ENCODE data around the gene SSTR3.

The SSTR3 gene

DNA sequence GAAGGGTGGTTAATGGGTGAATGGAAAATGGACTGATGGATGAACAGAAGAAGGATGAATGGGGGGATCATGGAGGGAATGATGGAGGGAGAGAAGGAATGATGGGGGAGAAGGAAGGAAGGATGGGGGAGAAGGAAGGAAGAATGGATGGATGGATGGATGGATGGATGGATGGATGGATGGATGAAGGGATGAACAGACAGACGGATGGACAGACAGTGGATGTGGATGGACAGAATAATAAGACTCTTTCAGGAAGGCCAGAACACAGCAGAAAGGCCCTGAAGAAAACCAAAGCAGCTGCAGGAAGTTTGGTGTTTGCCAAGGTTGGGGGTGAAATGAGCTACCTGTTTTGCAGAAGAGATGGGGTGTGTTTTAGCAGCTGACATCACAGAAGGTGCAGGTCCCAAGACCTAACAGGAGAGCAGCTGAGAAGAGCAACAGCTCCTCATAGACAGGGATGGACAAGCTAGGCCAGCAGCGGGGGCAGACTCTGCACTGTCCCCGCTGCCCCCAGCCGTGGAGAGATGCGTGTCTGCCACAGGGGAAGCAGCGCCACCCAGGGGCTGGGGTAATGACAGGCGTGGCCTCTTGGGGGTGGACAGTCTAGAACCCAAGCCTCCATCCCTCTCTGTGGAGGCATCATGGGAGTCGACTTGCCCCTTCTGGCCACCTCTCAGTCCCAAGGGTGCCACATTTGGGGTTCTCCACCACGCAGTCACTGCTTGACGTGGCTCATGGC, 42.2 kb downstream of the SSTR3 start:
- Histone ChIP-seq H3K4me1 (ENCODE audit: control insufficient read depth, insufficient read depth, low read length) (no peaks in the 10 kb centered on the region), H3K9ac (ENCODE audit: low read depth, low read length) (no peak overlapping the region), H3K36me3 (ENCODE audit: insufficient read depth, low read length) (no peaks in the 10 kb centered on the region), H3K27me3 (ENCODE audit: control insufficient read depth, insufficient read depth, low read length) (peaks cover 68% of the 10 kb centered on the region), H3K9me3 (replicated peaks; ENCODE audit: low read length) (no peaks in the 10 kb centered on the region), H3K4me3 (ENCODE audit: low read length) (no peak overlapping the region), H3K4me2 (ENCODE audit: low read length) (no peak overlapping the region)

- Histone ChIP-seq H3K36me3 (ENCODE audit: insufficient read depth, low read length) (no peaks in the 10 kb centered on the region), H3K4me1 (ENCODE audit: control insufficient read depth, insufficient read depth, low read length) (no peaks in the 10 kb centered on the region), H3K4me2 (ENCODE audit: low read length) (no peak overlapping the region), H3K9me3 (replicated peaks; ENCODE audit: low read length) (no peaks in the 10 kb centered on the region), H3K9ac (ENCODE audit: low read depth, low read length) (no peak overlapping the region), H3K4me3 (ENCODE audit: low read length) (no peak overlapping the region), H3K27me3 (ENCODE audit: control insufficient read depth, insufficient read depth, low read length) (peaks cover 60% of the 10 kb centered on the region)
These were observed 42.9 kb downstream of the SSTR3 start for GRCh38 chr22:37169406-37169805.

DNA sequence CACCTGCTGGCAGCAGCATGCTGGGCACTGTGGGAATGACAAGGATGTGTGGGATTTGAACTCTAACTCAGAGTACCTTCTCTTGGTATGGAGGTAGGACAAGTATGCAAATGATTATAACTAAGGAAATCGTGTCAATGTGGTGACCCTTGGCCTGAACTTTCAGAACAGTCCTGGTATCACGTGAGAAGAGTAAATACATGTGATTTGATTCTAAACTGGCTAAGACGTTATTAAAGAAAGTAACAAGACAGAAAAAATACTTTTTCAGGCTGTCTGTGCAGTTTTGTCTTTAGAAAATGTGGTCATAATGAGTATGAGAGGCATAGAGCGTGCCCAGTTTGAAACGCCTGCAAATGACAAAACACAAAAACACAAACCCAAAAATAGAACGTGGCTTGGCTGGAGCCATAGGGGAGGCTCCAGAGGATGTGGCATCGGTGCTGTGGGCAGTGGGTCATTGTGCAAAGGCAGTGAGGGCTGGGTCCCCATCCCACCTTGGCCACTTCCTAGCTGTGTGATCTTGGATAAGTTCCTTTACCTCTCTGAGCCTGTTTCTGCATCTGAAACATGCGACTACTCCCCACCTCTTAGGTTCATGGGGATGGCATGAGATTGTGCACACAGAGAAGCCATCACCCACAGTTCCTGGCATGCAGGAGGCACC, 44.2 kb downstream of the SSTR3 start:
- Histone ChIP-seq H3K4me2 (ENCODE audit: low read length) (no peak overlapping the region), H3K27me3 (ENCODE audit: control insufficient read depth, insufficient read depth, low read length) (peaks cover 58% of the 10 kb centered on the region), H3K36me3 (ENCODE audit: insufficient read depth, low read length) (no peaks in the 10 kb centered on the region), H3K9me3 (replicated peaks; ENCODE audit: low read length) (no peaks in the 10 kb centered on the region), H3K4me3 (ENCODE audit: low read length) (no peak overlapping the region), H3K4me1 (ENCODE audit: control insufficient read depth, insufficient read depth, low read length) (no peaks in the 10 kb centered on the region), H3K9ac (ENCODE audit: low read depth, low read length) (no peak overlapping the region)

- no peaks in the 10 kb centered on the region for H3K36me3 ChIP-seq (ENCODE audit: insufficient read depth, low read length)
- no peak overlapping the region for H3K9ac ChIP-seq (ENCODE audit: low read depth, low read length)
- no peaks in the 10 kb centered on the region for H3K4me1 ChIP-seq (ENCODE audit: control insufficient read depth, insufficient read depth, low read length)
- no peak overlapping the region for H3K4me3 ChIP-seq (ENCODE audit: low read length)
- no peak overlapping the region for H3K4me2 ChIP-seq (ENCODE audit: low read length)
- H3K27me3 ChIP-seq (ENCODE audit: control insufficient read depth, insufficient read depth, low read length) = peaks cover 57% of the 10 kb centered on the region
- H3K9me3 ChIP-seq (replicated peaks; ENCODE audit: low read length) = no peaks in the 10 kb centered on the region
These were observed 44.9 kb downstream of the SSTR3 start for GRCh38 chr22:37167176-37167980.

DNA sequence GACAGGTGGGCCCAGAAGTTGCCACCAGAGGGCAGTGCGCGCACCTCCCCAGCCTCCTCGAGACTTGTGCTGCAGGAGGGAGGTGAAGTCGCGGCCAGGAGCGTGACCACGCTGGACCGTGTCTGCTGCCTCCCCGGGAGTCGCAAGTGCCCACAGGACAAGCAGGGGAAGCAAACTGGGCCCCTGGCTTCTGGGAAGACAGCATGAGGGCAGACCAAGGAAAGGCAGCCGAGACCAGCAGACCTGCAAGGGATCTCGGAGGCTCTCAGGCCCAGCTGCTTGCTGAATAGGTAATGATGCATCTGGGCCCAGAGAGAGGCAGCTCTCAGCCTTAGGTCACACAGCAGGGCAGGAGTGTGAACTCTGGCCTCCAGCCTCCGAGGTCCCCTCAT, 45.6 kb downstream of the SSTR3 start:
- no peak overlapping the region for H3K9ac ChIP-seq (ENCODE audit: low read depth, low read length)
- no peaks in the 10 kb centered on the region for H3K9me3 ChIP-seq (replicated peaks; ENCODE audit: low read length)
- peak overlapping the region; percentile 51 for H3K4me2 ChIP-seq (ENCODE audit: low read length)
- peaks cover 54% of the 10 kb centered on the region for H3K27me3 ChIP-seq (ENCODE audit: control insufficient read depth, insufficient read depth, low read length)
- H3K4me1 ChIP-seq (ENCODE audit: control insufficient read depth, insufficient read depth, low read length) = no peaks in the 10 kb centered on the region
- no peak overlapping the region for H3K4me3 ChIP-seq (ENCODE audit: low read length)
- no peaks in the 10 kb centered on the region for H3K36me3 ChIP-seq (ENCODE audit: insufficient read depth, low read length)

DNA sequence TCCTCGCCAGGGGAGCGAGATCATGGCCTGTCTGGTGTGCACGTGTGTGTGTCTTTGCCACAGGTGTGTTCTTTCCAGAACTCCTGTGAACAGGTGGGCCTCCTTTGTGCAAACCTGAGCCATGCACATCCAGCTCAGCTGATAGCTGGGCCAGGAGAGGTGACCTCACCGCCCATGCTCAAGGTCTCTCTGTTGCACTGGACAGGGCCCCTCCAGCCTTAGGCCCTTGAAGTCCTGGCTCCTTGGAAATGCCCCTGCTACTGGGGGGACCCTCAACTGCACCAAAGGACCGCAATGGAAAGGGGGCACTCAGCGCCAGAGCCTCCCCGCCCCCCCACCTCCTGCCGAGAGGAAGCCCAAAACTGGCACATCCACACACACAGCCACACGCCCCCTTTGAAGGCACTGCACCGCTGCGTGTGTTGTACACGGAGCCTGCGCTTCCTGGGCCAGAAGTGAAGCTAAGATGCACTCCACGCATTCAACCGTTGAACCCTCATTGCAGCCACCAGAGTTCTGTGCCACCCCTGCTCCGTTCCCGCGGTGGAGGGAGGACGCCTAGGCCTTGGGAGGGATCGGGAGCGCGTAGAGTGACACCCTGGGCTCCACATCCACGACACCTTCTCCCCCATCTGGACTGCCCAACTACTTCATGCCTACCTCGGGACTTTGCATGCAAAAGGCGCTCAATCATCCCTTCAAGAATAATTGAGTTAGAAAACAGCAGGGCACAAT, 46.2 kb downstream of the SSTR3 start:
- no peaks in the 10 kb centered on the region for H3K4me1 ChIP-seq (ENCODE audit: control insufficient read depth, insufficient read depth, low read length)
- no peak overlapping the region for H3K4me3 ChIP-seq (ENCODE audit: low read length)
- H3K9me3 ChIP-seq (replicated peaks; ENCODE audit: low read length) = no peaks in the 10 kb centered on the region
- no peak overlapping the region for H3K9ac ChIP-seq (ENCODE audit: low read depth, low read length)
- no peaks in the 10 kb centered on the region for H3K36me3 ChIP-seq (ENCODE audit: insufficient read depth, low read length)
- peaks cover 57% of the 10 kb centered on the region for H3K27me3 ChIP-seq (ENCODE audit: control insufficient read depth, insufficient read depth, low read length)
- H3K4me2 ChIP-seq (ENCODE audit: low read length) = no peak overlapping the region

- Histone ChIP-seq H3K9me3 (replicated peaks; ENCODE audit: low read length) (no peaks in the 10 kb centered on the region), H3K27me3 (ENCODE audit: control insufficient read depth, insufficient read depth, low read length) (peaks cover 51% of the 10 kb centered on the region), H3K4me1 (ENCODE audit: control insufficient read depth, insufficient read depth, low read length) (no peaks in the 10 kb centered on the region), H3K9ac (ENCODE audit: low read depth, low read length) (no peak overlapping the region), H3K36me3 (ENCODE audit: insufficient read depth, low read length) (no peaks in the 10 kb centered on the region), H3K4me2 (ENCODE audit: low read length) (no peak overlapping the region), H3K4me3 (ENCODE audit: low read length) (no peak overlapping the region)
These were observed 47.2 kb downstream of the SSTR3 start for GRCh38 chr22:37165066-37165465.

DNA sequence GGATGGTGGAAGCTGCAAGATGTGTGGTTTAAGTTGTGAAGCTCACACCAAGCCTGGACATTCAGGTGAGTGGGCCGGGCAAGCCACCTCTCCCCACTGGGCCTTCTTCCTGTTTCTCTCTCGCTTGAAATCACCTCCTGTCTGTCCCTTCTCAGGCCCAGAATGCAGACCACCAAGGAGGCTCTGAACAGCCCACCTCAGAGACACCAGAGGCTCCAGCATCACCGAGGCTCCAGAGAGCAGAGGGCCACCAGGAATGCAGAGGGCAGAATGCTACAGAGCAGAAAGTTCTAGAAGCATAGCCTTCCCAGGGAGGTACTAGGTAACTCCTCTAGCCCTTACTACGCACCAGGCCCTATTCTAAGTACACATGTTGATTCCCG, 47.8 kb downstream of the SSTR3 start:
- H3K27me3 ChIP-seq (ENCODE audit: control insufficient read depth, insufficient read depth, low read length) = peaks cover 51% of the 10 kb centered on the region
- no peak overlapping the region for H3K9ac ChIP-seq (ENCODE audit: low read depth, low read length)
- no peaks in the 10 kb centered on the region for H3K4me1 ChIP-seq (ENCODE audit: control insufficient read depth, insufficient read depth, low read length)
- H3K36me3 ChIP-seq (ENCODE audit: insufficient read depth, low read length) = no peaks in the 10 kb centered on the region
- no peaks in the 10 kb centered on the region for H3K9me3 ChIP-seq (replicated peaks; ENCODE audit: low read length)
- H3K4me2 ChIP-seq (ENCODE audit: low read length) = no peak overlapping the region
- H3K4me3 ChIP-seq (ENCODE audit: low read length) = no peak overlapping the region

DNA sequence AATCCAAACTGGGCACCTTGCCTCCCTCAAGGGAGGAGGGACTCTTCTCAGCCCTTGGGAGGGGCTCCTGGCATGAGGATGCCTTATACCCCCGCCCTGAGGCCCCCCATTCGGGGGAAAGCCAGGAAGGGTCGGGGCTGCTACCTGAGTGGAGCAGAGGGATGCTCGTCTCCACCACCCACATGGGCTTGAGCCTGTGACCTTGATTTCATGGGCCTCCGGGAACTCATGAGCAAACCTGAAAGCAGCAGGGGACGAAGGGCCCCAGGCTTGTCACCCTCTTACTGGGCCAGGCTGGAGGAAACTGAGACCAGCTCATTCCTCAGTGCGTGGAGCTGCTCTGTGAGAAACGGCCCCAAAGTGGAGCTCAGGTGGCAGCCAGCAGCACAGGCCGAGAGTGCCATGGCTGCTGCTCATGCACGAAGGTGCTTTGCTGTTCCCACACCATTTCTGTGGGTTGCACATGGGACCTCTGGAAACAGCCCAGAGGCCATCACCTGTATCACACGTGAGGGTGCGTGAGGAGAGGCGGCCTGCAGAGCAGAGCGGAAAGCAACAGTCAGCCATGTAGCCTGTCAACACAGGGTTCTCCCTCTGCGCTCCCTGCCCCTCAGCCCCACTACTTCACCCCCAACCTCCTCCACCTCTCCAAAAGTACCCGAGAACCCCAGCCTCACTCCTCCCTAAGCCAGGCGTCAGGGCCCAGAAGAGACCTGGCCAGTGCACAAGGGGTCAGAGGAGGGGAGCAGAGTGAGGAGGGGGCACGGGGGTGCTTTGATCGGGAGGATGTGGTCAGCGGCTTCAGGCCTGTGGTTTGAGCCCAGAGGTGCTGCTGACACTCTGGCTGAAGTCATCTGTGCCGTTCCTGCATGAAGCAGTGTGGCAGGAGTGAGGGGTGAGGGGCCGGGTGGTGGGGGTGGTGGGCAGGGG, 48.4 kb downstream of the SSTR3 start:
- Histone ChIP-seq H3K27me3 (ENCODE audit: control insufficient read depth, insufficient read depth, low read length) (peaks cover 51% of the 10 kb centered on the region), H3K4me1 (ENCODE audit: control insufficient read depth, insufficient read depth, low read length) (no peaks in the 10 kb centered on the region), H3K4me2 (ENCODE audit: low read length) (no peak overlapping the region), H3K9me3 (replicated peaks; ENCODE audit: low read length) (no peaks in the 10 kb centered on the region), H3K4me3 (ENCODE audit: low read length) (no peak overlapping the region), H3K36me3 (ENCODE audit: insufficient read depth, low read length) (no peaks in the 10 kb centered on the region), H3K9ac (ENCODE audit: low read depth, low read length) (no peak overlapping the region)

DNA sequence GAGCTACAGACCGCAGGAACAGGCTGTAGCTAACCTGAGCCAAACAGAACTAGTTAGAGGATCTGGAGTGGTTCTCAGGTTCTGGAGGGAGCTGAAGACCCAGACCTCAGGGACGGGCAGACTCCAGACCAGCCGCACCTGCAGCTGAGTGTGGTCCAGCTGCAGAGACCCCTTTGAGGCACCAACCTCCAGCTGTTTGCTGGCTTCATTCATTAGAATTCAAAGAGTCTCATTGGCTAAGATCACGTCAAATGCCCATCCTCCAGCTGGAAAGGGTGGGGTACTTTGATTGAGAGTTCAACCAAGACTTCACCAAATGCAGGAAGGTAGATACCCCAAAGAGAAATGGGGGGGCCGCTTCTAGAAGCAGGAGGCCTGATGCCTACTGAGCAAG, 49.2 kb downstream of the SSTR3 start:
- Histone ChIP-seq H3K27me3 (ENCODE audit: control insufficient read depth, insufficient read depth, low read length) (peaks cover 49% of the 10 kb centered on the region), H3K4me2 (ENCODE audit: low read length) (no peak overlapping the region), H3K4me1 (ENCODE audit: control insufficient read depth, insufficient read depth, low read length) (no peaks in the 10 kb centered on the region), H3K9me3 (replicated peaks; ENCODE audit: low read length) (no peaks in the 10 kb centered on the region), H3K36me3 (ENCODE audit: insufficient read depth, low read length) (no peaks in the 10 kb centered on the region), H3K9ac (ENCODE audit: low read depth, low read length) (no peak overlapping the region), H3K4me3 (ENCODE audit: low read length) (no peak overlapping the region)
